Stimulated activated CD4-positive, alpha-beta T cell treated with anti-CD3 and anti-CD28 coated beads, Interleukin-15, amount 100 ng/mL, for 1 hour (primary cell): ENCODE measurements around the gene RNF38.
"Not testable (repeated sequence)": the region's sequence is repeated elsewhere in the genome, so short reads cannot be mapped to it uniquely, and the experiment has no call there.

Source experiments
- DNase-seq, 2 donors: peaks; one replicate each; pipeline ENCODE4 v3.0.0-alpha.2; 2020; ENCODE audit warnings: low read depth in 1 of 2, low spot score in 1 of 2

RNF38 gene

DNA sequence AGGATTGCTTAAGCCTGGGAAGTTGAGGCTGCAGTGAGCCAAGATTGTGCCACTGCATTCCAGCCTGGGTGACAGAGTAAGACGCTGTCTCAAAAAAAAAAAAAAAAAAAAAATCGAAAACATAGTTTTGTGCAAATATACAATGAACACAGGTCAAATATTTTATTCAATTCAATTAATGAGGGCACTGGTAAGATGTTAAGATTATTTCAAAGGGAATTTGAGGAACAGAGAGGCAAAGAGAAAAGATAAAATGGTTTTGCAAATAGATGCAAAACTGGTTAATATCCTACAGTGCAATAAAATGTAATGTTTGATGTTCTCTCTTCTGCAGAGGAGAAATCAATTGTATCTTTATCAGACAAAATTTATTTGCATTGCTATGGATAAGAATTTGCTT, 102.3 kb downstream of the RNF38 start:
- DNase-seq, result no peak

- not testable (repeated sequence) for DNase-seq
Measured at GRCh38 chr9:36294996-36295395, 105.1 kb downstream of the RNF38 start.

GRCh38 chr9:36293918-36294317, 106.2 kb downstream of the RNF38 start:
- DNase-seq, result no peak

DNA sequence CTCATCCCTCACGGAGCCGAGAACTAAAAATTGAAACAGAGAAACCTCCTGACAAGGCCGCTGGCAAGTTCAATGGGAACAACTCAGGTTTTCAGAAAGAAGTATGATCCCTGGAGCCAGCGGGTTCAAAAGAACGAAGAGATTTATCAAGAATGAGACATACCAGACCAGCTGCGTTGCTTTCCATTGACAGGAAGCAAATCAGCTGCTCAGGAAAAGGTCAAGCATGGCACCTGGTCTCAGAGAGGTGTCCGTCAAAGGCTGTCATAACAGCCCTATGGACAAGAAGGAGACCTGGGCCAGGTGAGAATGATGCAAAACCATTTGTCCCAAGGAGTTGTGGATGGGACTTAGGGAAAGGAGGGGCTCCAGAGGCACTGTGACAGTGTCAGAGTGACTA, 106.9 kb downstream of the RNF38 start:
- DNase-seq, result no peak

DNA sequence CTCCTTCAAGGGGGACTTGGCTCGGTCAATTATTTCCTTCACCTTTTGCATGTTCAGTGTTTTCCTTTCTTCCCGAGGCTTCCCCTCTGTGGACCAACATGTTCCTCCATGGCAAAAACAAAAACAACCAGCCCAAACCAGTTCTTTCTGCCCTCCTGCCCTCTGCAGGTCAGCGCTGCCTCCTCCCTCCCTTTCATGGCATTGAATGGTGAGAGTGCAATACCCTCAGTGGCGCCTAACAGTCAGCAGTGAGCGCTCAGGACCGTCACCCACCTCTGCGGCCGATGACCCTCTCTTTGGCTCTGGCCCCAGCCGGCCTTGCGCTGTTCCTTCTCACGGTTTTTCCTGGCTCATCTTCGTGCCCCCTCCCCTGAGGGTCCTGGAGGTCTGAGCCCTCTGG, 107.4 kb downstream of the RNF38 start:
- DNase-seq, result no peak

GRCh38 chr9:36290996-36291395, 109.1 kb downstream of the RNF38 start:
- DNase-seq, result no peak

- DNase-seq, result no peak
Measured at GRCh38 chr9:36289836-36290435, 110.1 kb downstream of the RNF38 start.

DNA sequence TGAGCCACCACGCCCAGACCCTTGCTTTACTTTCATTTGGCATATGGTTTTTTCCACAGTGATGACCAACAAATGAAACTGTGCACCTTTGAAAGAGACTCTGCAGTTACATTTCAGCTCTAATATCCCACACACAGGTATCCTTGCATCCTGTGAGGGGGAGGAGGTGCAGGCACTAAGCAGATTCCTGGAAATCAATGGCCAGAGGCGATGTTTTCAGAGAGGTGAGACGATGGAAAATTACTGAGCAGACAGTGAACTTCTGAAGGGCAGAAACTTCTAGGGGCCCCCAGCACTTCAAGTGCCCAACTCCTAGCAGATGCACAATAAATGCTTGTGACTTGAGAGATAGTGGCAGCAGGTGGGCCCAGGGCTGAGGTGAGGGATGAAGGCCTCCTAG, 112.0 kb downstream of the RNF38 start:
- no peak for DNase-seq
